Osteocyte (in vitro differentiated cells): ENCODE data around the gene ZSCAN30. TPM values are rescaled to one million over a fixed set of nuclear protein-coding genes. Genes with fewer than 3 reads are reported as not detected.

ENCODE experiments used
- DNase-seq: peaks from one replicate; pipeline ENCODE4 v3.0.0; 2021; ENCODE audit warnings: mixed read lengths; ENCODE audit not compliant: unreplicated experiment; ENCODE audit errors: extremely low spot score
- H3K27ac Mint-ChIP-seq: one replicate; pipeline ENCODE4 v1.8.0; 2021; ENCODE audit warnings: mild to moderate bottlenecking, mixed read lengths; ENCODE audit not compliant: unreplicated experiment
- H3K27me3 Mint-ChIP-seq: one replicate; pipeline ENCODE4 v1.8.0; 2021; ENCODE audit warnings: mixed read lengths; ENCODE audit not compliant: unreplicated experiment
- H3K36me3 Mint-ChIP-seq: one replicate; pipeline ENCODE4 v1.8.0; 2021; ENCODE audit warnings: mixed read lengths; ENCODE audit not compliant: unreplicated experiment
- H3K4me1 Mint-ChIP-seq: one replicate; pipeline ENCODE4 v1.8.0; 2021; ENCODE audit warnings: mixed read lengths; ENCODE audit not compliant: unreplicated experiment
- H3K4me3 Mint-ChIP-seq: one replicate; pipeline ENCODE4 v1.8.0; 2021; ENCODE audit warnings: mild to moderate bottlenecking, moderate library complexity, mixed read lengths; ENCODE audit not compliant: unreplicated experiment
- H3K9me3 Mint-ChIP-seq: one replicate; pipeline ENCODE4 v1.8.0; 2021; ENCODE audit warnings: mixed read lengths; ENCODE audit not compliant: unreplicated experiment
- long read RNA-seq: library from polyadenylated mRNA; unstranded; transcript quantifications from one replicate; pipeline ENCODE4 v2.0.0, GENCODE V29; 2021
- total RNA-seq: library from RNA; stranded (reverse); gene quantifications from 2 replicates; pipeline ENCODE4 v1.2.1, GENCODE V29; 2021
- TF ChIP-seq, protein P1 (sequence below): fragments of 200-600 bp; sonication (generic); IDR thresholded peaks from 2 replicates; pipeline ENCODE4 v1.5.0; 2021; ENCODE audit warnings: antibody characterized with exemption, mild to moderate bottlenecking, moderate library complexity

The ZSCAN30 gene
- total RNA-seq, result 12.8 and 15.0 TPM in 2 replicates
- long read RNA-seq, full-length matches to known transcripts, result 11 of 41 reads
- long read RNA-seq, partial matches to known transcripts, result 3 of 41 reads
- long read RNA-seq, other reads (novel, unspliced or antisense), result 27 of 41 reads

GRCh38 chr18:35290094-35290735 lies at the start of gene ZSCAN30:
Gene ZSCAN30, minus strand, starts transcription at chr18:35290229. Its CDS starts 25,877 bp downstream, at chr18:35264352.
- Mint-ChIP-seq H3K36me3 (peaks cover 30% of the 10 kb centered on the region), H3K27ac (peak within 1 kb of the TSS; percentile 96), H3K9me3 (peaks cover 25% of the 10 kb centered on the region), H3K4me1 (peaks cover 30% of the 10 kb centered on the region), H3K27me3 (no peaks in the 10 kb centered on the region), H3K4me3 (peak within 1 kb of the TSS; percentile 93)
- TF ChIP-seq, protein P1, sequence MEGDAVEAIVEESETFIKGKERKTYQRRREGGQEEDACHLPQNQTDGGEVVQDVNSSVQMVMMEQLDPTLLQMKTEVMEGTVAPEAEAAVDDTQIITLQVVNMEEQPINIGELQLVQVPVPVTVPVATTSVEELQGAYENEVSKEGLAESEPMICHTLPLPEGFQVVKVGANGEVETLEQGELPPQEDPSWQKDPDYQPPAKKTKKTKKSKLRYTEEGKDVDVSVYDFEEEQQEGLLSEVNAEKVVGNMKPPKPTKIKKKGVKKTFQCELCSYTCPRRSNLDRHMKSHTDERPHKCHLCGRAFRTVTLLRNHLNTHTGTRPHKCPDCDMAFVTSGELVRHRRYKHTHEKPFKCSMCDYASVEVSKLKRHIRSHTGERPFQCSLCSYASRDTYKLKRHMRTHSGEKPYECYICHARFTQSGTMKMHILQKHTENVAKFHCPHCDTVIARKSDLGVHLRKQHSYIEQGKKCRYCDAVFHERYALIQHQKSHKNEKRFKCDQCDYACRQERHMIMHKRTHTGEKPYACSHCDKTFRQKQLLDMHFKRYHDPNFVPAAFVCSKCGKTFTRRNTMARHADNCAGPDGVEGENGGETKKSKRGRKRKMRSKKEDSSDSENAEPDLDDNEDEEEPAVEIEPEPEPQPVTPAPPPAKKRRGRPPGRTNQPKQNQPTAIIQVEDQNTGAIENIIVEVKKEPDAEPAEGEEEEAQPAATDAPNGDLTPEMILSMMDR, result no peak
- DNase-seq, result peak; percentile 97

GRCh38 chr18:35337286-35337685 lies 47.3 kb upstream of the ZSCAN30 start:
- TF ChIP-seq, protein P1, result no peak
- Mint-ChIP-seq H3K27ac (no peak overlapping the region), H3K27me3 (no peaks in the 10 kb centered on the region), H3K36me3 (peaks cover 51% of the 10 kb centered on the region), H3K4me1 (peaks cover 6% of the 10 kb centered on the region), H3K4me3 (no peak overlapping the region), H3K9me3 (no peaks in the 10 kb centered on the region)
- no peak for DNase-seq

DNA sequence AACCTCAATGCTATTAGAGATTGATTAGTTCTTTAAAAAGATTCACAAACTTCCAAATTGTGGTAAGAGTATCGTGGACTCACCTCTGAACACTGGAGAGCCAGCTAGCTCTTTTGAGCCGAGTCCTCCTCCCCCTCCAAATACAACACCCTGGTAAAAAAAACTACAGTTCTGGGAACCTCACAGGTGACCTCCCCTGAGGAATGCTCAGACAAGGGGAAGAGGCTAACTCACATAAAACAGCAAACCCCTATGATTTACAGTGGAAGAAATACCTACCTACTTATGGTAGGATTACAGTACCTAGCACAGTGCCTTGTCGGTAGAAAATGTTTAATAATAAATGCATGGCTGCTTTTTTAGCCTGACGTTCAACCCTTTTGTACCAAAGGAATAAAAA lies 45.8 kb upstream of the ZSCAN30 start:
- Mint-ChIP-seq H3K27me3 (no peaks in the 10 kb centered on the region), H3K36me3 (peaks cover 51% of the 10 kb centered on the region), H3K9me3 (no peaks in the 10 kb centered on the region), H3K4me3 (no peak overlapping the region), H3K4me1 (no peaks in the 10 kb centered on the region), H3K27ac (no peak overlapping the region)
- no peak for DNase-seq
- TF ChIP-seq, protein P1, result no peak

- TF ChIP-seq, protein P1, result no peak
- DNase-seq, result no peak
- no peaks in the 10 kb centered on the region for H3K9me3 Mint-ChIP-seq
- H3K27me3 Mint-ChIP-seq, result no peaks in the 10 kb centered on the region
- no peak overlapping the region for H3K4me3 Mint-ChIP-seq
- no peaks in the 10 kb centered on the region for H3K4me1 Mint-ChIP-seq
- peaks cover 43% of the 10 kb centered on the region for H3K36me3 Mint-ChIP-seq
- no peak overlapping the region for H3K27ac Mint-ChIP-seq
These were observed 44.8 kb upstream of the ZSCAN30 start for GRCh38 chr18:35334821-35335220.

GRCh38 chr18:35334212-35334611 lies 44.2 kb upstream of the ZSCAN30 start:
- Mint-ChIP-seq H3K36me3 (peaks cover 37% of the 10 kb centered on the region), H3K9me3 (no peaks in the 10 kb centered on the region), H3K27ac (no peak overlapping the region), H3K27me3 (no peaks in the 10 kb centered on the region), H3K4me1 (no peaks in the 10 kb centered on the region), H3K4me3 (no peak overlapping the region)
- no peak for DNase-seq
- TF ChIP-seq, protein P1, result no peak
